Adipocyte (in vitro differentiated cells): ENCODE results near the gene TMEM87A.

Experiments used
- DNase-seq: peaks from one replicate; pipeline ENCODE4 v3.0.0-alpha.2; 2015; ENCODE audit warnings: low read depth
- H3K27me3 ChIP-seq: replicated peaks from 2 replicates; pipeline ENCODE4 v1.7.0; 2013; ENCODE audit warnings: mild to moderate bottlenecking, low read length, moderate library complexity; ENCODE audit not compliant: control insufficient read depth, insufficient read depth
- H3K36me3 ChIP-seq: 2 replicates; pipeline ENCODE4 v1.7.0; 2013; ENCODE audit warnings: low read length, mild to moderate bottlenecking, moderate library complexity; ENCODE audit not compliant: control insufficient read depth, insufficient read depth, severe bottlenecking
- H3K4me1 ChIP-seq: 2 replicates; pipeline ENCODE4 v1.7.0; 2013; ENCODE audit warnings: mild to moderate bottlenecking, low read length, moderate library complexity; ENCODE audit not compliant: control insufficient read depth, insufficient read depth
- H3K4me3 ChIP-seq: 2 replicates; pipeline ENCODE4 v1.7.0; 2013; ENCODE audit warnings: mild to moderate bottlenecking, low read length, moderate library complexity
- H3K9ac ChIP-seq: 2 replicates; pipeline ENCODE4 v1.7.0; 2013; ENCODE audit warnings: mild to moderate bottlenecking, low read length, moderate library complexity
- H3K9me3 ChIP-seq: 2 replicates; pipeline ENCODE4 v1.7.0; 2013; ENCODE audit warnings: mild to moderate bottlenecking, low read length, moderate library complexity; ENCODE audit not compliant: control insufficient read depth

TMEM87A gene

DNA sequence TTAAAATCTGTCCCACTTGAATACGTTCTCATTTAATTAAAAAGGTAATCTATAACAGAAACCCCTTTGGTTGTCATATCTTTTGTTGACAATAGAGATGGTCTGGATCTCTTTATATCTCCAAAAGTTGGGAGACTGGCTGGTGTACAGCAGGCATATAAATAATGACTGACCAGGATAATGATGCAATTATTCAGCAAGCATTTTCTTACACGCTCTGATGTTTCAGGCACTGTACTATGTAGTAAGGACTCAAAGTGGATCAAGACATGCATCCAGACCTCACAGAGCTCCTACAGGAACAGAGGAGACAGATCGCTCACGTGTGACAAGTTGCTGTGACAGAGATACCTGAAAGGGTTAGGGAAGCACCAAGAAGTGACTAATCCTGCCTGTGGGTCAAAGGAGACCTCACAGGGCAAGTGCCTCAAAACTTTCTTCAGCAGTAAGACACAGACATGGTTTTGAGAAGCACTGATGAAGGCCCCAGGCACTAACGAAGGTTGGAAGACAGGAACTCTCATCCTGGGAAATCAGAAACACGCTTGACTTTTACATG is 90.8 kb downstream of the TMEM87A start:
- no peak for DNase-seq
- no peak overlapping the region for H3K9ac ChIP-seq
- H3K27me3 ChIP-seq = no peaks in the 10 kb centered on the region
- H3K4me3 ChIP-seq = no peak overlapping the region
- no peaks in the 10 kb centered on the region for H3K9me3 ChIP-seq
- H3K36me3 ChIP-seq = peaks cover 94% of the 10 kb centered on the region
- no peaks in the 10 kb centered on the region for H3K4me1 ChIP-seq

DNA sequence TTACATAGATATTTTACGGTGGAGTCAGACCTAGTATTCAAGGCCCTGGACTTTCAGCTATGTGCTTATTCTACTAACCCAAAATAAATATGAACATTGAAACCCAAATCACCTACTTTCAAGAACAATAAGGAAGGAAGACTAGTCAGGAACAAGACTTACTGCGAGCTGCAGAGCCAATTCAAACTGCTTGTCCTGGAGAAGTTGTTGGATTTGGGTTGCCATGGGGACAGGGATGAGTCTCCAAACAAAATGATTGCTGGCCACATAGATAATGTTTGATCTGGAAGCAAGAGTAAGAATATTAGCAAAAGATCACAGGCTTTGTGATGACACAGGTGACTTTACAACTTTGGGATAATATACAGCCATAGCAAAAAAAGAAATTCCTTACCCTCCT is 95.2 kb downstream of the TMEM87A start:
- no peaks in the 10 kb centered on the region for H3K9me3 ChIP-seq
- no peaks in the 10 kb centered on the region for H3K27me3 ChIP-seq
- H3K9ac ChIP-seq = no peak overlapping the region
- no peaks in the 10 kb centered on the region for H3K4me1 ChIP-seq
- peaks cover 87% of the 10 kb centered on the region for H3K36me3 ChIP-seq
- no peak for DNase-seq
- no peak overlapping the region for H3K4me3 ChIP-seq

DNA sequence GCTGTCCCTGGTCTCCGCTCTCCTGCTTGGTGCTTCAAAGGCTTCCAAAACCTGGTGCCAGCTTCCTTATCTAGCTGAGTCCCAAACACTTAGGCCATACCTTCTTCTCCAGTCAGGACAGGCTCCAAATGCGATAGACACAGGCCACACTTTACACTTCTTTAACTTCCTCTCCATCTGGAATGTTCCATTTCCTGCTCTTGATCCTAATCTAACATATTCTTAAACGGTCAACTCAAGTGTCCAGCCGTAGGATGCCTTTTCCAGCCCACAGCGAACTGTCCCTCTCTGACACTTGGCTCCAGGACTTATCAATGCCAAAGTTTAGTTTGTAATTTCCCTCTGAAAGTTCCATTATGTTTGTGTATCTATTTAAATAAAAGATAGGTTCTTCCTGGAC is 97.6 kb downstream of the TMEM87A start:
- Histone ChIP-seq H3K36me3 (peaks cover 87% of the 10 kb centered on the region), H3K27me3 (no peaks in the 10 kb centered on the region)

DNA sequence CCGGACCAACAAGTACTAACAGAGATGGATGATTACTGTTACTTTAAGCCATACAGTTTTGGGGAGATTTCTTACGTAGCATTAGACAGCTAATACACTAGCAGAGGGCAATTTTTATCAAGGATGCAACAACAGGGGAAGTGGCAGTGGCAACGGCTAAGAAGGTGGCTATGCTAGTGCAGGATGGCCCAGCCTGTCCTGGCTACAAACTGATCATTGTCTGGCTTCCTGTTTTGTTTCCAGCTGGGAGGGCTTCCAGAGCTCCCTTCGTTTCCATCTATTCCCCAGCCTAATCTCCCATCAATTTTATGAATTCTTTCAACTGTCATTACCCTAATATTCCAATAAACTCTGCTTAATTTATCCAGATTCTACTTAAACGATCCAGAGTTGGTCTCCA is 100.8 kb downstream of the TMEM87A start:
- Histone ChIP-seq H3K4me1 (no peaks in the 10 kb centered on the region), H3K9ac (no peak overlapping the region), H3K9me3 (no peaks in the 10 kb centered on the region), H3K4me3 (no peak overlapping the region), H3K36me3 (peaks cover 89% of the 10 kb centered on the region), H3K27me3 (no peaks in the 10 kb centered on the region)
- no peak for DNase-seq

More for the DNA sequence above, 97.6 kb downstream of the TMEM87A start:
- Histone ChIP-seq H3K4me3 (no peak overlapping the region), H3K9ac (no peak overlapping the region), H3K4me1 (no peaks in the 10 kb centered on the region), H3K9me3 (no peaks in the 10 kb centered on the region)
- DNase-seq = no peak

DNA sequence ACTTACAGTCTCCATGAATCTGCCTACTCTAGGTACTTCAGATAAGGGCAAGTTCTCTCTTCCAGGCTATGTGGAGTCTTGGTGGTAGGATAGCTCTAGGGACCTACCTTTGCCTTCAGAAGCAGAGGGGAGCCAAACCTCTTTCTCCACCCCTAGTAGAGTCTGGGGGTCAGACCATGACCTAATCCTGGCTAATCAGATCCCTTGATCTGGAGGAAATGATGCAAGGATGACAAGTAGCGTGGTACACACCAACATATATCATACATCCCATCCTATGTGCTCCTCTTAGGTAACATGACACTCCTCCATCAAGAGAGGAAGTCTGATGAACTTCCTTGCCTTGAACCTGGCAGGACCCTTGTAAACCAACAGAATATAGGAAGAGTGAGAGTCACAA is 101.4 kb downstream of the TMEM87A start:
- Histone ChIP-seq H3K27me3 (no peaks in the 10 kb centered on the region), H3K4me1 (no peaks in the 10 kb centered on the region), H3K36me3 (peaks cover 89% of the 10 kb centered on the region), H3K9ac (no peak overlapping the region), H3K4me3 (no peak overlapping the region), H3K9me3 (no peaks in the 10 kb centered on the region)
- DNase-seq = no peak

DNA sequence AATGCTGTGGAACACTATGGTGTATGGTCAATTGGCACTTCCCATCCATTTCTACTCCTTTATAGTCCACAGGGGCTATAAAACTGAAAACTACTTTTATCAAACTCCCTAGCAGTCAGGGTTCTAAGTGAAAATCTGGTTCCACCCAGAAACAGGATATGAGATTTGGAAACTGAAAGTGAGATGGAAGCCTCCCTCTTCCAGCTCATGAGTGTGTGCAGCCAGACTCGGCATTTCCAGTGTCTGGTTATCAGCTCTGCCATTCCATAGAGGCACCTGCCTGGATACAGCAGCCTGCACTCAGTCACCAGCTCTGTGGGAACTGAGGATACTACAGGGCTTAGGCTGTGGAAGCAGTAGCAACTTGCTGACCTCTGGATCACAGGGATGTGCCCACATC is 102.1 kb downstream of the TMEM87A start:
- Histone ChIP-seq H3K9me3 (no peaks in the 10 kb centered on the region), H3K36me3 (peaks cover 89% of the 10 kb centered on the region), H3K4me1 (no peaks in the 10 kb centered on the region), H3K9ac (no peak overlapping the region), H3K4me3 (no peak overlapping the region), H3K27me3 (no peaks in the 10 kb centered on the region)
- no peak for DNase-seq

DNA sequence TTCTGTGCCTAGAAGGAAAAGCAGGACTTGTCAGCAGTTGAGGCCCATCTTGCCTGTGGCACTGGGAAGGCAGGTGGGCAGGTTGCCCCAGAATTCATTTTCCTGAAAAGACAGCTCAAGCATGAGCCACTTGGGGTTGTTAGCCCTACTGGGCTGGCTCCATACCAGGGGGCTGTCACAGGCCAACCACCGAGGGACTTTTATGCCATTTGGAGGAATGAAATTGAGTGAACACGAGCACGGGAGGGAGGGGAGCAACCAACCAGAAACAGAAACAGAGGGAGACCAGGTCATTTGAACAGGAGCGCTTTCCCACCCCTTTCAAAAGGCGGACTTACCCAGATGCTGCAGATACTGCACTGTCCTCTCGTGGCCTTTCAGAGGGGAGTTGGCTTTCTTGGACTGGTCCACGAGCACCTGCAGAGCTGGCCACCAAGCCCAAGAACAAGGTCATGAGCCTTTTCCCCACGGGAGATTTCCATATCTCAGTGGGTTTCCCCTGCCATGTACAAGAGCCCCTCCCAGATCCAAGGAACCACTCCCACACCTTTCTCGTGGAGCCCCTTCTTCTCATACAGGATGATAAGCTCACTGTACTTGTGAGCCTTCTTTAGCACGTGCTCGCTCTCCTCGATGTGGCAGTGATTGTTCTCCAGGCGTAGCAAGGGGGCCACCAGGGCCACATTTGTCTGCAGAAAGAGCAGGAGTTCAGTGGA is 106.8 kb downstream of the TMEM87A start:
- no peaks in the 10 kb centered on the region for H3K27me3 ChIP-seq
- no peaks in the 10 kb centered on the region for H3K4me1 ChIP-seq
- no peak for DNase-seq
- no peaks in the 10 kb centered on the region for H3K9me3 ChIP-seq
- H3K4me3 ChIP-seq = no peak overlapping the region
- peaks cover 97% of the 10 kb centered on the region for H3K36me3 ChIP-seq
- H3K9ac ChIP-seq = no peak overlapping the region

DNA sequence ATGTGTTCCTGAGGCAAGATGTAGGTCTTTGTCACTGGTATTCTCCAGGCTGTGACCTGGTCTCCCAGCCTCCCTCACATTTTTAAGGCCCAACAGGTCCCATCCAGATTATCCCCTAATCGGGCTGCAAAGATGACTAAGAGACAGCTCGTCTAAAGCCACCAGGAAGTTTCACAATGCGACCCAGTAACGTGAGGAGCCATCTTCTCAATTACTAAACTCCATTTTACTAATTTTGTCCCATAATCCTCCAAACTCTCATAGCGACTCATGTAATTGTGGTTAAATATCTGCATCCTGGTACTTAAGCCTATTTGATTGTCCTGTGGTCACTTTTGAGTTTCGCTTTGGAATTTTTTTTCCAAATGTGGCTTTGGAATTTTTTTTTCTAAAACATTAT is 108.1 kb downstream of the TMEM87A start:
- Histone ChIP-seq H3K36me3 (peaks cover 99% of the 10 kb centered on the region), H3K27me3 (no peaks in the 10 kb centered on the region), H3K9ac (no peak overlapping the region), H3K4me3 (no peak overlapping the region), H3K9me3 (no peaks in the 10 kb centered on the region), H3K4me1 (no peaks in the 10 kb centered on the region)
- DNase-seq = no peak

DNA sequence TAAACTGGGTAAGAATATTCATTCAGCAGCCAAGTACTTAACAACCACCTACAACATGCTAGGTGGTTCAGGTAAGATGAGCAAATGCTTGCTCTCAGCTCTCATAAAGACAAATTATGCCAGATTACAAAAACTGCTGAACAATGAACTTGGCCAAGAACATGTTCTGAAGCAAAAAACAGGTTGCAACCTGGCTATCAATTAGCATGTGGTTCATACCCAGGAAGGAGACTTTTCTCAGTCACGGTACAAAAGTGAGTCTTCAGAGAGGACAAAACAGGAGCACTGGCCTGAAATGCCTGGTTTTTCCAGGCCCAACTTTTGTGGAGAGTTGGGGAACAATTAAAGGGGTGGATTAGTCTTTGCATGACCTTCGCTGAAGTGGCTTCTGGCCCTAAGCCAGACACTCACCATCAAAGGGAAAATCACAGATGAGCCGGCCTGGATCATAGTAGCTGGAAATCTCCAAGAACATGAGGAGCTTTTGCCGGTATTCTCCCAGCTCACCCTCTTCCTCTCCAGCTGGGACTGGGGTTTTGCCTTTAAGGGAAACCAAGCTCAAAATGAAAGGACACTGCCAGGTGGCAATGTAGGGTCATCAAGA is 109.2 kb downstream of the TMEM87A start:
- H3K36me3 ChIP-seq = peaks cover 99% of the 10 kb centered on the region
- no peak overlapping the region for H3K4me3 ChIP-seq
- no peaks in the 10 kb centered on the region for H3K9me3 ChIP-seq
- no peak for DNase-seq
- no peak overlapping the region for H3K9ac ChIP-seq
- H3K27me3 ChIP-seq = no peaks in the 10 kb centered on the region
- no peaks in the 10 kb centered on the region for H3K4me1 ChIP-seq

DNA sequence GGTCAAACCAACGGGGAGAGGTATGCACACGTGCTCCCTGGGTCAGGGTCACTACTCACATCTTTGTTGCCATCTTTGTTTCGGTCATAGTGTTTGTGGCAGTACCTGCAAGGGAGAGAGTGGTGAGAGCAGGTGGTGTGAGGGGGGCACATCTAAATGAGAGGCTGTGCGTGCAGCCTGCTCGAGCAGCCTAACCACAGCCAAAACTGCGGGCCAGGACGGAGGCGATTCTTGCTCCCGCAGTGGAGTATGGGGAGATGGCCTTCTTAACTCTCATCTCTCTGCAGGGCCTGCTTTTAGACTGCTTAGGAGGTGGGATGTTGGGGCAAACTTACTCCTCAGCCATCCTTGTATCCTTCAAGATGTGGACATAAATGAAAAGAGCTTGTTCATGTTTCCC is 109.9 kb downstream of the TMEM87A start:
- Histone ChIP-seq H3K4me3 (no peak overlapping the region), H3K9ac (no peak overlapping the region), H3K27me3 (no peaks in the 10 kb centered on the region), H3K36me3 (peaks cover 97% of the 10 kb centered on the region), H3K9me3 (no peaks in the 10 kb centered on the region), H3K4me1 (peaks cover 4% of the 10 kb centered on the region)
- no peak for DNase-seq
